Choroid plexus epithelial cell (primary cell): Measurements from ENCODE around the gene MGLL.
A peak's percentile ranks its signal among the peaks of the same experiment; 100 is the strongest.

Experiments
- DNase-seq: peaks from one replicate; pipeline ENCODE4 v3.0.0-alpha.2; 2010; ENCODE audit warnings: low read depth
- H3K4me3 ChIP-seq: 2 replicates; pipeline ENCODE4 v1.5.1; 2011; ENCODE audit warnings: low read depth, mild to moderate bottlenecking, control low read depth, low read length, moderate library complexity
- TF ChIP-seq, protein P1 (sequence below): conservative IDR thresholded peaks from 2 replicates; pipeline ENCODE4 v1.5.1; 2011; ENCODE audit warnings: low read depth, mild to moderate bottlenecking, control low read depth, inconsistent platforms, low read length, moderate library complexity

The MGLL gene

DNA sequence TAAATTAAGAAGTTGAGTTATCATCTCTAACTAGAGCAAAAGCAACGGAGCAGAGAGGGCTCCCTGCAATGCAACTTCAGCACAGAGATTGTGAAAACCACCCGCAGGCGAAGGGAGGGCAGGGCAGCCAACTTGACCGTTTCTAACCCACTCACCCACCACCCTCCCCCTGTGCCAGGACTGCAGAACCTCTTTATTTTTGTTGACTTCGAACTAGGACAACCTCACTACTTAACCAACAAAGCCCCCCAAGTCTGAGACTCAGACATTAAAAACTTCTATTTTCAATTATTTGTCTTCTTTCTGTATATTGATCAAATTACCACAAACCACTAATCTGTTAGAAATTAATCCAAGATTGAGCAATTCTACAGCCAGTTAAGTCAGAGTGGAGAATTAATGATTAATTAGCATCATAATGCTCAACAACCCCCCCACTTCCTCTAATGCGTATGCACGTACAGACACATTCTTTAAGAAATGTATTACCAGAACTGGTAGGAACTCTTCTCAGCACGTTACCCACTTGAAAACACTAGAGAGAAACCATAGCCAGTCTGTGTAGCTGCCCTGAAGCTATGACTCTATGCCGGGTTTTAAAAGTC, 2.0 kb downstream of the MGLL start:
- DNase-seq, result peak; percentile 62
- H3K4me3 ChIP-seq, result peak overlapping the region; percentile 5
- TF ChIP-seq, protein P1, sequence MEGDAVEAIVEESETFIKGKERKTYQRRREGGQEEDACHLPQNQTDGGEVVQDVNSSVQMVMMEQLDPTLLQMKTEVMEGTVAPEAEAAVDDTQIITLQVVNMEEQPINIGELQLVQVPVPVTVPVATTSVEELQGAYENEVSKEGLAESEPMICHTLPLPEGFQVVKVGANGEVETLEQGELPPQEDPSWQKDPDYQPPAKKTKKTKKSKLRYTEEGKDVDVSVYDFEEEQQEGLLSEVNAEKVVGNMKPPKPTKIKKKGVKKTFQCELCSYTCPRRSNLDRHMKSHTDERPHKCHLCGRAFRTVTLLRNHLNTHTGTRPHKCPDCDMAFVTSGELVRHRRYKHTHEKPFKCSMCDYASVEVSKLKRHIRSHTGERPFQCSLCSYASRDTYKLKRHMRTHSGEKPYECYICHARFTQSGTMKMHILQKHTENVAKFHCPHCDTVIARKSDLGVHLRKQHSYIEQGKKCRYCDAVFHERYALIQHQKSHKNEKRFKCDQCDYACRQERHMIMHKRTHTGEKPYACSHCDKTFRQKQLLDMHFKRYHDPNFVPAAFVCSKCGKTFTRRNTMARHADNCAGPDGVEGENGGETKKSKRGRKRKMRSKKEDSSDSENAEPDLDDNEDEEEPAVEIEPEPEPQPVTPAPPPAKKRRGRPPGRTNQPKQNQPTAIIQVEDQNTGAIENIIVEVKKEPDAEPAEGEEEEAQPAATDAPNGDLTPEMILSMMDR, result peak; percentile 62

DNA sequence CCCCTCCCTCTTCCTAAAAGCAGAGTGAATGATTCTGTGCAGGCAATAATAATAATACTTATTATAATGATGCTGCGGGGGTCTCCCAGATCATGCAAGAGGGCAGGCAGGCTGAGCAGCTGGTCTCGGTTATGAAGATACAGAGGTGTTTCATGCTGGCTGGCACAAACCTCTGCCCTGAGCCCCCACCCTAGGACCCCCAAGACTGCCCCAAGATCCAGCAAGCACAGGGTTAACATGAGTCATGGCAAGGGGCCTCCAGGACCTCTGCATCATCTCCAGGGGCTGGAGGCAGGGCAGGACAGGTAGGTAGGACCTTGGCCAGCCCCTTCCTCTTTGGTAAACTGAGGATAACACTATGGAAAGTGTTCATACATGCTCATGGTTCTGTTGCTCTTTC, 2.7 kb downstream of the MGLL start:
- no peak for DNase-seq
- H3K4me3 ChIP-seq, result no peak overlapping the region
- TF ChIP-seq, protein P1, result no peak

DNA sequence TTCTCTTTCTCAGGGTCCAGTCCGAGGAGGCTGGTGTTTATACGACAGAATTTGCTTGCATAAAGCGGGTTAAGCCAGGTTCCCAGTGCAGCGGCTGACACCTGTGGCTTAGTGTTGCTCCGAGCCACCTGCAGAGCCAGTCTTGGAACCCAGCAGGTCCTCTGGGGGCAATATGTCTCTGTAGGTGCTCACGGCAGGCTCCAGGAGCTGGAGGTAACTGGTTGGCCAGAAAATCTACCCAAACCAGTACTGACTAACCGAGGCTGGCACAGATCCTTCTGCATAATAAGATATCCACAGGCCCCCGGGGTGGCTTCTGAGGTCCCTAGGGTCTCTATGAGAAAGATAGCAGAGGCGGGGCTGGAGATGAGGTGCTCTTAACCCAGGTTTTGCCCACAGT, 3.2 kb downstream of the MGLL start:
- H3K4me3 ChIP-seq, result no peak overlapping the region
- DNase-seq, result no peak
- TF ChIP-seq, protein P1, result no peak

DNA sequence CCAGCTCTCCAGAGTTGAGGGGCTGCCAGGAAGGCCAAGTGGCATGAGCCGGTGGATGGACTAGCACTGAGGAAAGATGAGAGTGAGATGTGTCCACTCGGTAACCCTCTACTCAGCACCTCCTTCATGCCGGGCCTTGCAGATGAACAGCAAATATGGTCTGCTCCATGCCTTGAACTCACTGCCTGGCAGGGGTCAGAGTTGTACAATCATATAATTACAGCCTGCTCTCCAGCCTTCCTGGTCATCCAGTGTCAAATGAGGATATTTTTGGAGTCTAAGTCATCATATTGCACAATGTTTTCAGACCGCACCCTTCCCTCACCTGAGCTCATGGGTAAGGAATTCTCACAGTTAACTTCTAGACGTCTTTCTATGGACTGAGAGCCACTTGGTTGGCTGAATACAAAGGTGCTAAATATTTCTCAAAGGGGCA, 4.9 kb downstream of the MGLL start:
- DNase-seq, result peak; percentile 58
- no peak overlapping the region for H3K4me3 ChIP-seq
- TF ChIP-seq, protein P1, result no peak

DNA sequence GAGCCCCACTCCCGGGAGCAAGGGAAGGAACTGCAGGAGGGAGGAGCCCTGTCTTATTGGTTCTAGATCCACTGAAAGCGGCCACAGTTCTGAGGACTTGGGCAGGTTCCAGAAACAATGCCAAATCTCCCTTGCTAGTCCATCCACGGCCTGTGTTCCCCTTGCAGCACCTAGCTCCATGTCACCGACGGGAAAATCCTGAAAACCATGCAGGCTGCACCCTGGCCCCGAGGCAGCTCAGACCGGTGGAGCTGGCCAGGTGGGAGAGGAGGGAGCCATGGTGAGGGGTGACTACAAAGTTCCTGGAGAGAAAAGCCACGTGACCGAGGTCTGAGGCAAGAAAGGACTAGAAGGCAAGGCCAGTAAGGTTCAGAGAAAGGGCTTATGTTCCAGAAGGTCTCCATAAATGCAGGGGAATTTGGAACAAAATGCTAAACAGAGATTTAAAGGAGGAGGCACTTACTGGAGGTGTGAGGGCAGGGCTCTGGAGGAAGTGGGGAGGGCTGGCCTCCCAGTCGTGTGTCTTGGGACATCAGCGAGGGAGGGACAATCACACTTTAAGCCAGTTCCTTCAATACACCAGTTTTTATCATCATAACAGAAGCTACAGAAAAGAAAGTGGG, 5.4 kb downstream of the MGLL start:
- no peak for DNase-seq
- H3K4me3 ChIP-seq, result no peak overlapping the region
- TF ChIP-seq, protein P1, result no peak

DNA sequence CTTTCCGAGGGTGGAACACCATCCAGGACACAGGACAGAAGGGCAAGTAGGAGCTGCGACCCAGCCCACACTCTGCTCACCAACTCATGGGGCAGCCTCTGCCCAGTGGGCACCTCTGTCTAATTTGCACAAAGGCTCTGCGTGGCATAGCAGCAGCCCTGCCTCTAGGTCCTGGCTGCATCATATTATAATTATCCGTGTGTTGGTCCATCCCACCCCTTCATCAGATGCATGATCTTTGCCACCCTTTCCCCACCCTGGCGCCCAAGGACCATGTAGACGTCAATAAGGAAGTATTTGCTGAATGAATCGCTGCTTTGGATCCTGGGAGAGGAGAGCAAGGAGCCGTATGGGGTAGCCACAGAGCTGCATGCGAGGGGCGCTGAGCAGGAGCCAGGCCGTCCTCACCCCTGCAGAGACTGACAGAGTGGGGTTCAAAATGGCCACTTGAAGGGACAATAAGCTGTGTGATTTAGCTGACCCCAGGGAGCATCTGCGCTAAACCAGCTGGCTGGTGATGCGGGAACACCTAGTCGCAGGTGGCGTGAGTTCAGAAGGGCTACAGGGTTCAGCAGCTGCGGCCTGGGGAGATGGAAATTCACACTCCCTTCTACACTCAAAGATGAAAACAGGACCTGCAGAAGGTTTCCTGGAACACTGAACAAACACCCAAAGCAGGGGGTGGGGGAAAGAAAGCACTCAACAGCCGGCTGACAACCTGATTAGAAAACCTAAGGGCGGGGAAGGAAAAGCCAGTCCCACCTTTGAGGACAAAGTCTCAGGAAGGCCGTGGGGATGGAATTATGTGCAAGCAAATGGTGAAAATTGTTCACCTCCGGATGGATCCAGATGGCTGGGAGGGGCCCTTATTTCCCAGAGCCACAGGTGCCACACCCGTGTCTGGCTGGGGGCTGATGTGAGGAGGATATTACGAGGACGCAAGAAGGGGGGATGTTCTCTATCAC, 6.4 kb downstream of the MGLL start:
- no peak overlapping the region for H3K4me3 ChIP-seq
- TF ChIP-seq, protein P1, result no peak
- no peak for DNase-seq
